ENCODE results near the gene IFT22.
A peak's percentile ranks its signal among the peaks of the same experiment; 100 is the strongest.

The IFT22 gene

GRCh38 chr7:101321491-101322401, at the start of gene IFT22:
IFT22 (minus strand) TSS chr7:101321812; CDS start chr7:101321709, 103 bp downstream.
- Histone ChIP-seq H2AFZ (ENCODE audit: low read depth, low read length, severe bottlenecking) (peak within 1 kb of the TSS; percentile 93), H3K9ac (ENCODE audit: low read length) (peak within 1 kb of the TSS; percentile 55), H3K27ac (ENCODE audit: low read depth, low read length) (no peak within 1 kb of the TSS), H3K4me2 (ENCODE audit: low read depth, low read length, poor library complexity, severe bottlenecking) (peak within 1 kb of the TSS; percentile 59), H3K9me3 (ENCODE audit: insufficient read depth, low read length) (no peaks in the 10 kb centered on the region), H4K20me1 (ENCODE audit: low read depth, low read length) (no peaks in the 10 kb centered on the region), H3F3A (ENCODE audit: insufficient read depth) (no peaks in the 10 kb centered on the region), H3K4me3 (ENCODE audit: insufficient read depth, low read length, poor library complexity, severe bottlenecking) (peak within 1 kb of the TSS; percentile 64), H3K27me3 (ENCODE audit: low read length) (no peaks in the 10 kb centered on the region), H3K79me2 (ENCODE audit: insufficient read depth, low read length) (no peaks in the 10 kb centered on the region), H3K9me2 (replicated peaks; ENCODE audit: insufficient read depth, low read length) (no peaks in the 10 kb centered on the region), H3K36me3 (ENCODE audit: low read length) (no peaks in the 10 kb centered on the region)
- TF ChIP-seq EZH2phosphoT487 (conservative IDR thresholded peaks at IDR 0.05; ENCODE audit: low read length), result no peak
- TF ChIP-seq, protein P1, sequence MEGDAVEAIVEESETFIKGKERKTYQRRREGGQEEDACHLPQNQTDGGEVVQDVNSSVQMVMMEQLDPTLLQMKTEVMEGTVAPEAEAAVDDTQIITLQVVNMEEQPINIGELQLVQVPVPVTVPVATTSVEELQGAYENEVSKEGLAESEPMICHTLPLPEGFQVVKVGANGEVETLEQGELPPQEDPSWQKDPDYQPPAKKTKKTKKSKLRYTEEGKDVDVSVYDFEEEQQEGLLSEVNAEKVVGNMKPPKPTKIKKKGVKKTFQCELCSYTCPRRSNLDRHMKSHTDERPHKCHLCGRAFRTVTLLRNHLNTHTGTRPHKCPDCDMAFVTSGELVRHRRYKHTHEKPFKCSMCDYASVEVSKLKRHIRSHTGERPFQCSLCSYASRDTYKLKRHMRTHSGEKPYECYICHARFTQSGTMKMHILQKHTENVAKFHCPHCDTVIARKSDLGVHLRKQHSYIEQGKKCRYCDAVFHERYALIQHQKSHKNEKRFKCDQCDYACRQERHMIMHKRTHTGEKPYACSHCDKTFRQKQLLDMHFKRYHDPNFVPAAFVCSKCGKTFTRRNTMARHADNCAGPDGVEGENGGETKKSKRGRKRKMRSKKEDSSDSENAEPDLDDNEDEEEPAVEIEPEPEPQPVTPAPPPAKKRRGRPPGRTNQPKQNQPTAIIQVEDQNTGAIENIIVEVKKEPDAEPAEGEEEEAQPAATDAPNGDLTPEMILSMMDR (IDR thresholded peaks at IDR 0.05; ENCODE audit: insufficient read depth, low read length, poor library complexity, severe bottlenecking), result no peak

DNA sequence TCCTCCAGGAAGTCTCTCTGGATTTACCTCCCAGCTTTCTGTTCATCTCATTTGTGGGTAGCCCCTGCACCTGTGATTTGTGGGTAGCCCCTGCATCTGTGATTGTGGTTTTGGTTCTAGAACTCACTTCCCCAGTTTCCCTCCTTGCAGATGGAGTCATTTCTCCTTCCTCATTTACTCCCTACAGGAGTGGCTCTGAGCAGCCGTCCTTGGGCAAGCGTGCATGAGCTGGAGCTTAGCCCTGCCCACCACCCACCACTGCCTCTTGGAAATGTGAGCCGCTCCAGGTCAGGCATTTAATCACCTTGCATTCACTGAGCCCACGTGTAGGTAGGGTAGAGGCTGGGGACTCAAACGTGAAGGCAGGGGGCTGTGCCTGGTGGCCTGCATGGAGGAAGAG, 49.2 kb upstream of the IFT22 start:
- Histone ChIP-seq H3K36me3 (ENCODE audit: low read length) (no peaks in the 10 kb centered on the region), H3K27me3 (ENCODE audit: low read length) (0 out of 2 replicates have a peak, but pooled peaks cover 5% of the 10 kb centered on the region), H3K9me2 (replicated peaks; ENCODE audit: insufficient read depth, low read length) (no peaks in the 10 kb centered on the region), H3K79me2 (ENCODE audit: insufficient read depth, low read length) (no peaks in the 10 kb centered on the region), H3K27ac (ENCODE audit: low read depth, low read length) (no peak overlapping the region), H3K4me3 (ENCODE audit: insufficient read depth, low read length, poor library complexity, severe bottlenecking) (no peak overlapping the region), H3K4me2 (ENCODE audit: low read depth, low read length, poor library complexity, severe bottlenecking) (no peak overlapping the region), H3F3A (ENCODE audit: insufficient read depth) (no peaks in the 10 kb centered on the region), H3K9ac (ENCODE audit: low read length) (no peak overlapping the region), H2AFZ (ENCODE audit: low read depth, low read length, severe bottlenecking) (no peak overlapping the region), H4K20me1 (ENCODE audit: low read depth, low read length) (no peaks in the 10 kb centered on the region), H3K9me3 (ENCODE audit: insufficient read depth, low read length) (no peaks in the 10 kb centered on the region)
- TF ChIP-seq EZH2phosphoT487 (conservative IDR thresholded peaks at IDR 0.05; ENCODE audit: low read length), result no peak
- TF ChIP-seq, protein P1 (IDR thresholded peaks at IDR 0.05; ENCODE audit: insufficient read depth, low read length, poor library complexity, severe bottlenecking), result no peak

DNA sequence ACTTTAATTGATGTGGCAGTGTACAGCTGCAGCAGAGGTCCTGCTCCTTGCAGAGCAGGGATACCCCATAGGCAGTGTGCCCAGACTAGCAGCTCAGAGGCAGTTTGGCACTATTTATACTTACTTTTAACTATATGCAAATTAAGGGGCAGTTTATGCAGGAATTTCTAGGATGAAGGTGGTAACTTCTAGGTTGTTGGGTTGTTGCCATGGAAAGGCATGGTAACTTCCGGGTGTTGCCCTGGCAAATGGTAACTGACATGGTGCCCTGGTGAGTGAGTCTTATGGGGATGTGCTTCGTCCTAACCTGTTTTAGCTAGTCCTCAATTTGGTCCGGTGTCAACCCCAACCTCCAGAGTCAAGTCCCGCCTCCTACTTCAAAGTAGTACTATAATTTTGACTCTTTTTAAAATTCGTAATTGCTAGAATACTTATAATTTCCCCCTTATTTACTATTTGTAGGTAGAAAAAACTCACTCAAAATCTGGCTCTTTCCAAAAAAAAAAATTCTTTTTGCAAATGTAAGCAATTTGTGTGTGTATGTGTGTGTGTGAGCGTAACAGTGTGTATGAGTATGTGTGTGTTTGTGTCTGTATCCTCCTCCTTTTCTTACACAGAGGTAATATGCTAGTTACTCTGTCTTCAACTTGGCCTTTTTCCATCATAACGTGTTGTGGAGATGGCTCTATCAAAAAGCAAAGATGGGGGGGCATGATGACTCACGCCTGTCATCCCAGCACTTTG, 47.0 kb upstream of the IFT22 start:
- 0 out of 2 replicates have a peak, but pooled peaks cover 5% of the 10 kb centered on the region for H3K27me3 ChIP-seq (ENCODE audit: low read length)
- no peaks in the 10 kb centered on the region for H3K36me3 ChIP-seq (ENCODE audit: low read length)
- H4K20me1 ChIP-seq (ENCODE audit: low read depth, low read length), result no peaks in the 10 kb centered on the region
- H3K9me2 ChIP-seq (replicated peaks; ENCODE audit: insufficient read depth, low read length), result no peaks in the 10 kb centered on the region
- H3K79me2 ChIP-seq (ENCODE audit: insufficient read depth, low read length), result no peaks in the 10 kb centered on the region
- H3F3A ChIP-seq (ENCODE audit: insufficient read depth), result no peaks in the 10 kb centered on the region
- H3K4me2 ChIP-seq (ENCODE audit: low read depth, low read length, poor library complexity, severe bottlenecking), result no peak overlapping the region
- no peak overlapping the region for H3K4me3 ChIP-seq (ENCODE audit: insufficient read depth, low read length, poor library complexity, severe bottlenecking)
- no peak overlapping the region for H3K27ac ChIP-seq (ENCODE audit: low read depth, low read length)
- TF ChIP-seq, protein P1 (IDR thresholded peaks at IDR 0.05; ENCODE audit: insufficient read depth, low read length, poor library complexity, severe bottlenecking), result no peak
- TF ChIP-seq EZH2phosphoT487 (conservative IDR thresholded peaks at IDR 0.05; ENCODE audit: low read length), result no peak
- H3K9me3 ChIP-seq (ENCODE audit: insufficient read depth, low read length), result no peaks in the 10 kb centered on the region
- no peak overlapping the region for H2AFZ ChIP-seq (ENCODE audit: low read depth, low read length, severe bottlenecking)
- no peak overlapping the region for H3K9ac ChIP-seq (ENCODE audit: low read length)
